Ectodermal cell (in vitro differentiated cells): Measurements from ENCODE around the gene ART4.

ENCODE experiments used
- H3K27ac ChIP-seq: 2 replicates; pipeline ENCODE4 v1.7.0; 2013; ENCODE audit warnings: mild to moderate bottlenecking, low read depth, low read length; ENCODE audit not compliant: insufficient read depth, poor library complexity, severe bottlenecking
- H3K27me3 ChIP-seq: 2 replicates; pipeline ENCODE4 v1.7.0; 2013; ENCODE audit warnings: mild to moderate bottlenecking, low read length; ENCODE audit not compliant: insufficient read depth, control insufficient read depth, poor library complexity, severe bottlenecking
- H3K36me3 ChIP-seq: one replicate; pipeline ENCODE4 v1.7.0; 2013; ENCODE audit warnings: low read length; ENCODE audit not compliant: control insufficient read depth, insufficient read depth
- H3K4me1 ChIP-seq: one replicate; pipeline ENCODE4 v1.7.0; 2013; ENCODE audit warnings: low read length; ENCODE audit not compliant: control insufficient read depth, insufficient read depth
- H3K4me3 ChIP-seq: 2 replicates; pipeline ENCODE4 v1.7.0; 2013; ENCODE audit warnings: low read depth, low read length, control low read depth; ENCODE audit not compliant: insufficient read depth
- H3K9me3 ChIP-seq: 2 replicates; pipeline ENCODE4 v1.7.0; 2013; ENCODE audit warnings: mild to moderate bottlenecking, low read length, moderate library complexity; ENCODE audit not compliant: control insufficient read depth
- WGBS, 2 experiments: methylation state at CpG; one replicate each; pipeline ENCODE4 v1.1.7; 2013; ENCODE audit warnings: missing lambda C conversion rate in 2 of 2; 5-methylcytosine and 5-hydroxymethylcytosine counted together

ART4 gene

GRCh38 chr12:14878488-14878887 is 35.2 kb upstream of the ART4 start:
- Histone ChIP-seq H3K4me1 (no peaks in the 10 kb centered on the region), H3K27me3 (no peaks in the 10 kb centered on the region), H3K4me3 (no peak overlapping the region), H3K36me3 (no peaks in the 10 kb centered on the region), H3K27ac (no peak overlapping the region), H3K9me3 (no peaks in the 10 kb centered on the region)
- WGBS, 2 experiments, result 100% methylated on average over 1 of the region's 1 CpG; no CpG with 5 or more reads in 1 of the 2 experiments

GRCh38 chr12:14876833-14877232 is 33.5 kb upstream of the ART4 start:
- Histone ChIP-seq H3K9me3 (no peaks in the 10 kb centered on the region), H3K4me1 (no peaks in the 10 kb centered on the region), H3K4me3 (no peak overlapping the region), H3K27me3 (no peaks in the 10 kb centered on the region), H3K27ac (no peak overlapping the region), H3K36me3 (no peaks in the 10 kb centered on the region)
- WGBS, 2 experiments, result 91 to 100% methylated on average over 1 to 2 of the region's 2 CpGs

- 91 to 94% methylated on average over 3 of the region's 3 CpGs for WGBS, 2 experiments
- H3K36me3 ChIP-seq, result no peaks in the 10 kb centered on the region
- no peaks in the 10 kb centered on the region for H3K4me1 ChIP-seq
- H3K4me3 ChIP-seq, result no peak overlapping the region
- H3K27me3 ChIP-seq, result no peaks in the 10 kb centered on the region
- H3K9me3 ChIP-seq, result no peaks in the 10 kb centered on the region
- no peak overlapping the region for H3K27ac ChIP-seq
Measured at GRCh38 chr12:14874882-14875281, 31.6 kb upstream of the ART4 start.

GRCh38 chr12:14873440-14874185 is 30.3 kb upstream of the ART4 start:
- Histone ChIP-seq H3K4me3 (no peak overlapping the region), H3K9me3 (no peaks in the 10 kb centered on the region), H3K4me1 (no peaks in the 10 kb centered on the region), H3K36me3 (no peaks in the 10 kb centered on the region), H3K27ac (no peak overlapping the region), H3K27me3 (no peaks in the 10 kb centered on the region)
- WGBS, 2 experiments, result 90 to 93% methylated on average over 1 of the region's 1 CpG

GRCh38 chr12:14871886-14872285 is 28.6 kb upstream of the ART4 start:
- H3K9me3 ChIP-seq, result peaks cover 2% of the 10 kb centered on the region
- no peaks in the 10 kb centered on the region for H3K4me1 ChIP-seq
- no peak overlapping the region for H3K27ac ChIP-seq
- no peaks in the 10 kb centered on the region for H3K27me3 ChIP-seq
- no peaks in the 10 kb centered on the region for H3K36me3 ChIP-seq
- WGBS, 2 experiments, result 83 to 87% methylated on average over 1 of the region's 1 CpG
- no peak overlapping the region for H3K4me3 ChIP-seq

- 86 to 92% methylated on average over 1 of the region's 1 CpG for WGBS, 2 experiments
- H3K36me3 ChIP-seq, result no peaks in the 10 kb centered on the region
Measured at GRCh38 chr12:14871247-14871646, 27.9 kb upstream of the ART4 start.

GRCh38 chr12:14868916-14869506 is 25.7 kb upstream of the ART4 start:
- Histone ChIP-seq H3K9me3 (peaks cover 2% of the 10 kb centered on the region), H3K4me1 (no peaks in the 10 kb centered on the region), H3K4me3 (no peak overlapping the region), H3K27me3 (no peaks in the 10 kb centered on the region), H3K36me3 (no peaks in the 10 kb centered on the region), H3K27ac (no peak overlapping the region)
- 91 to 98% methylated on average over 3 of the region's 3 CpGs for WGBS, 2 experiments

More at GRCh38 chr12:14871247-14871646, 27.9 kb upstream of the ART4 start:
- Histone ChIP-seq H3K9me3 (peaks cover 2% of the 10 kb centered on the region), H3K4me3 (no peak overlapping the region), H3K4me1 (no peaks in the 10 kb centered on the region), H3K27me3 (no peaks in the 10 kb centered on the region), H3K27ac (no peak overlapping the region)

GRCh38 chr12:14860490-14860889 is 17.2 kb upstream of the ART4 start:
- no peaks in the 10 kb centered on the region for H3K9me3 ChIP-seq
- H3K27ac ChIP-seq, result no peak overlapping the region
- no peaks in the 10 kb centered on the region for H3K4me1 ChIP-seq
- no peaks in the 10 kb centered on the region for H3K27me3 ChIP-seq
- no peaks in the 10 kb centered on the region for H3K36me3 ChIP-seq
- no peak overlapping the region for H3K4me3 ChIP-seq

- H3K4me1 ChIP-seq, result no peaks in the 10 kb centered on the region
- WGBS, 2 experiments, result 85 to 93% methylated on average over 1 of the region's 1 CpG
- no peaks in the 10 kb centered on the region for H3K9me3 ChIP-seq
- H3K36me3 ChIP-seq, result no peaks in the 10 kb centered on the region
- no peaks in the 10 kb centered on the region for H3K27me3 ChIP-seq
- no peak overlapping the region for H3K4me3 ChIP-seq
- H3K27ac ChIP-seq, result no peak overlapping the region
Measured at GRCh38 chr12:14858513-14858912, 15.2 kb upstream of the ART4 start.

GRCh38 chr12:14854586-14855183 is 11.4 kb upstream of the ART4 start:
- no peaks in the 10 kb centered on the region for H3K27me3 ChIP-seq
- 87 to 91% methylated on average over 6 of the region's 6 CpGs for WGBS, 2 experiments
- H3K4me1 ChIP-seq, result no peaks in the 10 kb centered on the region
- no peaks in the 10 kb centered on the region for H3K36me3 ChIP-seq
- H3K27ac ChIP-seq, result no peak overlapping the region
- no peak overlapping the region for H3K4me3 ChIP-seq
- no peaks in the 10 kb centered on the region for H3K9me3 ChIP-seq
